NCI-H146 (cell line): ENCODE data around the gene GNB1L.

ENCODE experiments used
- DNase-seq: peaks from one replicate; lab custom pipeline; 2025; lab: John Stamatoyannopoulos, UW

The GNB1L gene

GRCh38 chr22:19823191-19823901 lies 31.3 kb downstream of the GNB1L start:
- DNase-seq: no peak

GRCh38 chr22:19822301-19823117 lies 32.2 kb downstream of the GNB1L start:
- DNase-seq: no peak

GRCh38 chr22:19821523-19822300 lies 33.0 kb downstream of the GNB1L start:
- no peak for DNase-seq

- DNase-seq: no peak
Measured at GRCh38 chr22:19820880-19821522, 33.7 kb downstream of the GNB1L start.

GRCh38 chr22:19819911-19820879 lies 34.5 kb downstream of the GNB1L start:
- no peak for DNase-seq

GRCh38 chr22:19819208-19819910 lies 35.3 kb downstream of the GNB1L start:
- DNase-seq: no peak

GRCh38 chr22:19818324-19819207 lies 36.1 kb downstream of the GNB1L start:
- DNase-seq: no peak

GRCh38 chr22:19816372-19817119 lies 38.1 kb downstream of the GNB1L start:
- DNase-seq: no peak

- DNase-seq: no peak
Measured at GRCh38 chr22:19815823-19816290, 38.8 kb downstream of the GNB1L start.

- DNase-seq: no peak
Measured at GRCh38 chr22:19815093-19815822, 39.4 kb downstream of the GNB1L start.

- DNase-seq: no peak
Measured at GRCh38 chr22:19814428-19814827, 40.2 kb downstream of the GNB1L start.

- no peak for DNase-seq
Measured at GRCh38 chr22:19812910-19813309, 41.8 kb downstream of the GNB1L start.

GRCh38 chr22:19811811-19812771 lies 42.6 kb downstream of the GNB1L start:
- DNase-seq: no peak

- no peak for DNase-seq
Measured at GRCh38 chr22:19811211-19811621, 43.5 kb downstream of the GNB1L start.

- no peak for DNase-seq
Measured at GRCh38 chr22:19810381-19811201, 44.1 kb downstream of the GNB1L start.

- no peak for DNase-seq
Measured at GRCh38 chr22:19809741-19810140, 44.9 kb downstream of the GNB1L start.
